SU-DHL-6 (cell line): ENCODE results near the gene MORC1.

ENCODE experiments used
- H2AFZ ChIP-seq: fragments of 200-600 bp; sonication (generic); 2 replicates; pipeline ENCODE4 v1.6.1; 2014; ENCODE audit warnings: low read depth, mild to moderate bottlenecking, moderate library complexity, mixed read lengths, antibody characterized with exemption, low read length; ENCODE audit not compliant: severe bottlenecking
- H3F3A ChIP-seq: fragments of 200-600 bp; shearing (Covaris generic); 2 replicates; pipeline ENCODE4 v1.6.0; 2016; ENCODE audit warnings: antibody characterized with exemption, mild to moderate bottlenecking; ENCODE audit not compliant: insufficient read depth
- H3K27ac ChIP-seq: fragments of 200-600 bp; sonication (generic); 2 replicates; pipeline ENCODE4 v1.5.1; 2016; ENCODE audit warnings: low read depth, mild to moderate bottlenecking, low read length, moderate library complexity, mixed read lengths
- H3K27me3 ChIP-seq: fragments of 200-600 bp; sonication (generic), shearing (Covaris generic); 2 replicates; pipeline ENCODE4 v1.6.0; 2014; ENCODE audit warnings: mild to moderate bottlenecking, low read length
- H3K36me3 ChIP-seq: fragments of 200-600 bp; sonication (generic); 2 replicates; pipeline ENCODE4 v1.6.1; 2014; ENCODE audit warnings: mild to moderate bottlenecking, low read length, mixed read lengths
- H3K4me2 ChIP-seq: fragments of 300-600, 200-600 bp; shearing (Covaris generic), sonication (generic); 2 replicates; pipeline ENCODE4 v1.6.0; 2014; ENCODE audit warnings: low read length, low read depth, mild to moderate bottlenecking; ENCODE audit not compliant: poor library complexity, severe bottlenecking
- H3K4me3 ChIP-seq: fragments of 200-600 bp; sonication (generic); 2 replicates; pipeline ENCODE4 v1.5.1; 2014; ENCODE audit warnings: antibody characterized with exemption, low read length, mild to moderate bottlenecking, mixed read lengths; ENCODE audit not compliant: insufficient read depth, poor library complexity, severe bottlenecking
- H3K79me2 ChIP-seq: fragments of 200-600 bp; sonication (generic); 2 replicates; pipeline ENCODE4 v1.6.1; 2014; ENCODE audit warnings: mild to moderate bottlenecking, low read length, moderate library complexity; ENCODE audit not compliant: insufficient read depth
- H3K9ac ChIP-seq: fragments of 200-600 bp; sonication (generic); 2 replicates; pipeline ENCODE4 v1.7.0; 2014; ENCODE audit warnings: mild to moderate bottlenecking, low read length
- H3K9me2 ChIP-seq: fragments of 200-600 bp; sonication (generic); replicated peaks from 2 replicates; pipeline ENCODE4 v1.6.1; 2014; ENCODE audit warnings: low read length; ENCODE audit not compliant: insufficient read depth
- H3K9me3 ChIP-seq: fragments of 200-600 bp; sonication (generic); 2 replicates; pipeline ENCODE4 v1.6.1; 2014; ENCODE audit warnings: low read length, mixed read lengths; ENCODE audit not compliant: insufficient read depth
- H4K20me1 ChIP-seq: fragments of 200-600 bp; sonication (generic); 2 replicates; pipeline ENCODE4 v1.6.1; 2014; ENCODE audit warnings: low read depth, mild to moderate bottlenecking, antibody characterized with exemption, low read length, moderate library complexity, mixed read lengths
- EZH2phosphoT487 ChIP-seq: fragments of 200-600 bp; sonication (generic), shearing (Covaris generic); conservative IDR thresholded peaks from 2 replicates; pipeline ENCODE4 v1.6.1; 2018; ENCODE audit warnings: mild to moderate bottlenecking, antibody characterized with exemption, low read length, moderate library complexity, mixed read lengths
- TF ChIP-seq, protein P1 (sequence below): fragments of 200-600 bp; sonication (generic); IDR thresholded peaks from one replicate; pipeline ENCODE4 v1.5.1; 2017; ENCODE audit warnings: antibody characterized with exemption, mild to moderate bottlenecking, low read length, moderate library complexity; ENCODE audit not compliant: insufficient read depth, poor library complexity, severe bottlenecking

The MORC1 gene

GRCh38 chr3:109066864-109067263, 51.1 kb downstream of the MORC1 start:
- no peak overlapping the region for H3K27ac ChIP-seq
- no peaks in the 10 kb centered on the region for H4K20me1 ChIP-seq
- no peak overlapping the region for H3K9ac ChIP-seq
- TF ChIP-seq EZH2phosphoT487: no peak
- TF ChIP-seq, protein P1, sequence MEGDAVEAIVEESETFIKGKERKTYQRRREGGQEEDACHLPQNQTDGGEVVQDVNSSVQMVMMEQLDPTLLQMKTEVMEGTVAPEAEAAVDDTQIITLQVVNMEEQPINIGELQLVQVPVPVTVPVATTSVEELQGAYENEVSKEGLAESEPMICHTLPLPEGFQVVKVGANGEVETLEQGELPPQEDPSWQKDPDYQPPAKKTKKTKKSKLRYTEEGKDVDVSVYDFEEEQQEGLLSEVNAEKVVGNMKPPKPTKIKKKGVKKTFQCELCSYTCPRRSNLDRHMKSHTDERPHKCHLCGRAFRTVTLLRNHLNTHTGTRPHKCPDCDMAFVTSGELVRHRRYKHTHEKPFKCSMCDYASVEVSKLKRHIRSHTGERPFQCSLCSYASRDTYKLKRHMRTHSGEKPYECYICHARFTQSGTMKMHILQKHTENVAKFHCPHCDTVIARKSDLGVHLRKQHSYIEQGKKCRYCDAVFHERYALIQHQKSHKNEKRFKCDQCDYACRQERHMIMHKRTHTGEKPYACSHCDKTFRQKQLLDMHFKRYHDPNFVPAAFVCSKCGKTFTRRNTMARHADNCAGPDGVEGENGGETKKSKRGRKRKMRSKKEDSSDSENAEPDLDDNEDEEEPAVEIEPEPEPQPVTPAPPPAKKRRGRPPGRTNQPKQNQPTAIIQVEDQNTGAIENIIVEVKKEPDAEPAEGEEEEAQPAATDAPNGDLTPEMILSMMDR: no peak
- no peaks in the 10 kb centered on the region for H3K27me3 ChIP-seq
- no peak overlapping the region for H3K4me2 ChIP-seq
- no peak overlapping the region for H2AFZ ChIP-seq
- no peaks in the 10 kb centered on the region for H3K9me3 ChIP-seq
- H3K79me2 ChIP-seq: no peaks in the 10 kb centered on the region
- H3F3A ChIP-seq: no peaks in the 10 kb centered on the region
- no peak overlapping the region for H3K4me3 ChIP-seq
- H3K9me2 ChIP-seq: no peaks in the 10 kb centered on the region
- H3K36me3 ChIP-seq: no peaks in the 10 kb centered on the region

DNA sequence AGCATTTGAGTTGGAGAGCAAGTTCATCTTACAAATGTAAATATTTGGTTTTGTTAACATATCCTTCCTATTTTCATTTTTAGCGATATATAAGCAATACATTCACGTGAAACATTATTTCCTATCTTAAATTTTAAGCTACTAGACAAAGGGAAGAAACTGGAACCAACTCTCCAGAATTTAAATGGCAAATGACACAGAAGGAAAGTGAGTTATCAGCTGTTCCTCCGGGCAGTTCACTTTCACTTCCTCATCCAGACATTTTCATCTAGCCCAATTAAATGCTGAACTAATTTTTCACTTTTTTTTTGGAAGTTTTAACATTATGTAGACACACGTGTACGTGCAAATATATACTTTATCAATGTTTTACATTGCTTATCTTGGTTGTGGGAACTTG, 58.7 kb downstream of the MORC1 start:
- no peaks in the 10 kb centered on the region for H4K20me1 ChIP-seq
- H3K36me3 ChIP-seq: no peaks in the 10 kb centered on the region
- no peak overlapping the region for H3K9ac ChIP-seq
- no peaks in the 10 kb centered on the region for H3K79me2 ChIP-seq
- no peak overlapping the region for H3K4me2 ChIP-seq
- H3K4me3 ChIP-seq: no peak overlapping the region
- H3K27me3 ChIP-seq: no peaks in the 10 kb centered on the region
- H3K9me3 ChIP-seq: no peaks in the 10 kb centered on the region
- no peaks in the 10 kb centered on the region for H3K9me2 ChIP-seq
- H3K27ac ChIP-seq: no peak overlapping the region
- H3F3A ChIP-seq: no peaks in the 10 kb centered on the region
- no peak overlapping the region for H2AFZ ChIP-seq
- TF ChIP-seq EZH2phosphoT487: no peak
- TF ChIP-seq, protein P1: no peak

DNA sequence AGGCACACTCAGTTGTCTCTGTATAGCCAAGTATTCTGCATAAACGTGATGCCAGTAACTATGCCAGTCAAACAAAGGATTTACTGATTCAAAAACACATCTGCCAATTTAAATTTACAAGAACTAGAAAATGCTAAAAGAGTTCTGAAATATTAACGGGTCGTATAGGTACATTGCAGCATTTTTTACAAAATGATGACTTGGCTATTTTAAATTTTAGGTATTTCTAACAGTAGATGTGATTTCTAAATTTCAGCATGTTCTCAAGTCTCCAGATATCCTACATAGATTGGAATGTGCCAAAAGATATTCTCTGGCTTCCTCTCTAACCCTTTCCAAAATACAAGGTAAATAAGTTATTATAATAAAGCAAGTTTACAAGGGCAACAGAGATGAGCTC, 60.3 kb downstream of the MORC1 start:
- Histone ChIP-seq H4K20me1 (no peaks in the 10 kb centered on the region), H3K9ac (no peak overlapping the region), H2AFZ (no peak overlapping the region), H3K9me2 (no peaks in the 10 kb centered on the region), H3K79me2 (no peaks in the 10 kb centered on the region), H3K27ac (no peak overlapping the region), H3F3A (no peaks in the 10 kb centered on the region), H3K9me3 (no peaks in the 10 kb centered on the region), H3K4me3 (no peak overlapping the region), H3K4me2 (no peak overlapping the region), H3K27me3 (no peaks in the 10 kb centered on the region), H3K36me3 (no peaks in the 10 kb centered on the region)
- TF ChIP-seq, protein P1: no peak
- no peak for TF ChIP-seq EZH2phosphoT487
